Peyer's patch (tissue), 4 donors: Measurements from ENCODE around the gene PDE4D.

Experiments used
- CTCF ChIP-seq, 6 experiments: fragments of 450-650 bp in 4 of 6; fragments of 200-600 bp in 2 of 6; sonication (generic) in 1 of 6; IDR thresholded peaks; one replicate each; pipeline ENCODE4 v1.5.1; 2017 to 2019; ENCODE audit warnings: antibody characterized with exemption in 6 of 6, mild to moderate bottlenecking in 3 of 6, moderate library complexity in 1 of 6
- POLR2A ChIP-seq, 2 donors: fragments of 450-650 bp; IDR thresholded peaks; one replicate each; pipeline ENCODE4 v1.5.1; 2017; ENCODE audit warnings: antibody characterized with exemption in 2 of 2, mild to moderate bottlenecking in 2 of 2, moderate library complexity in 2 of 2

DNA sequence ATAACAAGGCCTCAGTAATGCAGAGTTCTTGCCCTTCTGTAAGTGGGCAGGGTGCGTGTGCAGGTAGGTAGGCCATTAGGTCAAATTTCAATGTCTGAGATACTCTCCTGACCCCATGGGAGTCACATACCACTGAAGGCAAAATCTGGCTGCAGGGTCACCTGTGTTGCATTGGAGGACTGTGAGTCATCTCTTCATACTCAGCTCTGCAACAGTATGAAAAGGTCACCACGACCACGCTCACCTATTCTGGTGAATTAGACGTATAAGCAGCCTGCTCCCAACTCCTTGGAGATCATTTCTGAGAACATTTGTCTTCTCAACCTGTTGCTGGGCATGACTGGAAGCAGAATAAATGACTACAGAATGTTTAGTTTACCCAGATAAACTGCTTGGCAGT is 599.8 kb downstream of the PDE4D start:
- no peak for TF ChIP-seq CTCF (IDR thresholded peaks at IDR 0.05)
- TF ChIP-seq POLR2A (IDR thresholded peaks at IDR 0.05) = no peak
